PC-9 (cell line): ENCODE data around the gene DCST2. TPM values are rescaled to one million over a fixed set of nuclear protein-coding genes. Genes with fewer than 3 reads are reported as not detected.

Experiments
- BruUV-seq: library from RNA; stranded (reverse); fragments of 400-500 nt; replicated peaks from 2 replicates; lab custom pipeline; 2021; lab: Mats Ljungman, UMichigan
- CTCF ChIA-PET: fragments of 300-600 bp; sonication (Branson Sonifier 250); formaldehyde crosslinking; loops from one replicate; lab custom pipeline; 2022; ENCODE audit warnings: antibody characterized with exemption; lab: Charles Lee
- POLR2A ChIA-PET: fragments of 300-600 bp; sonication (Branson Sonifier 250); formaldehyde crosslinking; loops from one replicate; lab custom pipeline; 2022; ENCODE audit warnings: antibody characterized with exemption; ENCODE audit not compliant: unreplicated experiment; lab: Charles Lee
- DNase-seq, 2 experiments: peaks; one replicate each; pipeline versions ENCODE4 v3.0.0 to v3.0.0-alpha.2; 2015 to 2022; ENCODE audit warnings: mixed read lengths in 1 of 2
- H2AFZ ChIP-seq: fragments of 200-600 bp; sonication (generic); 2 replicates; pipeline ENCODE4 v1.8.1; 2017; ENCODE audit warnings: antibody characterized with exemption
- H3F3A ChIP-seq: fragments of 200-600 bp; sonication (generic); 2 replicates; pipeline ENCODE4 v1.8.1; 2017; ENCODE audit warnings: antibody characterized with exemption, mild to moderate bottlenecking, low read depth; ENCODE audit not compliant: insufficient read depth
- H3K27ac ChIP-seq: fragments of 200-600 bp; sonication (generic); 2 replicates; pipeline ENCODE4 v1.6.1; 2016; ENCODE audit warnings: mixed run types
- H3K27me3 ChIP-seq: fragments of 200-600 bp; sonication (generic); 2 replicates; pipeline ENCODE4 v1.6.1; 2016; ENCODE audit warnings: low read depth, mixed run types; ENCODE audit not compliant: insufficient read depth
- H3K36me3 ChIP-seq: fragments of 200-600 bp; sonication (generic); 2 replicates; pipeline ENCODE4 v1.6.1; 2016; ENCODE audit warnings: low read depth, mixed run types
- H3K4me1 ChIP-seq: fragments of 200-600 bp; sonication (generic); replicated peaks from 2 replicates; pipeline ENCODE4 v1.6.1; 2016; ENCODE audit warnings: mixed run types; ENCODE audit not compliant: insufficient read depth
- H3K4me2 ChIP-seq: fragments of 200-600 bp; sonication (generic); 2 replicates; pipeline ENCODE4 v1.6.1; 2017; ENCODE audit warnings: mixed run types
- H3K4me3 ChIP-seq: fragments of 200-600 bp; sonication (generic); 2 replicates; pipeline ENCODE4 v1.6.1; 2016; ENCODE audit warnings: mixed run types
- H3K79me2 ChIP-seq: fragments of 200-600 bp; sonication (generic); 2 replicates; pipeline ENCODE4 v1.6.1; 2017; ENCODE audit warnings: low read depth, mixed run types
- H3K9me2 ChIP-seq: fragments of 200-600 bp; sonication (generic); 2 replicates; pipeline ENCODE4 v1.8.1; 2017; ENCODE audit warnings: mild to moderate bottlenecking; ENCODE audit not compliant: insufficient read depth
- H3K9me3 ChIP-seq: fragments of 200-600 bp; sonication (generic); 2 replicates; pipeline ENCODE4 v1.8.1; 2016; ENCODE audit warnings: low read depth; ENCODE audit not compliant: insufficient read depth
- H4K20me1 ChIP-seq: fragments of 200-600 bp; sonication (generic); 2 replicates; pipeline ENCODE4 v1.8.1; 2017; ENCODE audit not compliant: insufficient read depth
- EZH2 ChIP-seq: fragments of 200-600 bp; sonication (generic); IDR thresholded peaks from 2 replicates; pipeline ENCODE4 v1.8.0; 2017; ENCODE audit warnings: antibody characterized with exemption, low read depth
- intact Hi-C: fragments of 100-400 bp; cut with micrococcal nuclease; formaldehyde crosslinking; loops from one replicate; pipeline ENCODE4 v1.10.0; 2022; ENCODE audit not compliant: unreplicated experiment
- total RNA-seq: library from RNA; stranded (reverse); gene quantifications from 2 replicates; pipeline ENCODE4 v1.2.3, GENCODE V29; 2021
- TF ChIP-seq, protein P1 (sequence below): fragments of 200-600 bp; sonication (generic); conservative IDR thresholded peaks from 2 replicates; pipeline ENCODE4 v1.6.1; 2017; ENCODE audit warnings: mixed run types, antibody characterized with exemption, mild to moderate bottlenecking, moderate library complexity

DCST2 gene
- total RNA-seq, 1 experiment from 2014 or later: 4.4 TPM

DNA sequence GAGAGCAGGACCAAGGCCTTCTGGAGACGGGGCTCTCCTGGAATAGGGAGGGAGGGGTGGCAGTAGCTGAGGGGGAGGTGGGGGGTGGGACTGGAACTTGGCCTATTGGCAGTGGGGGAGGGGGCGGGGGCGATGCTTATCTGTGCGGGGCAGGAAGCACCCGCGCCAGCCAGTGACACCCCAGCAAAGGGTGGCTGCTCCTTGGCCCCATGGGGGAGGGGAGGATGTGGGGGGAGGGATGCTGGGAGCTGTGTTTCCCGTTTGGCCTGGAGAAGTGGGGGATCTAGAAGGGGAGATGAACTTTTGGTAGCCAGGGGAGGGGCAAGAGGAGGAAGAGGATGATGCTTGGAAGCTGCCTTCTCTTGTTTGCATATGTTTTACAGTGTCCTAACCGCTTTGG lies 19.9 kb downstream of the DCST2 start:
- no peak overlapping the region for H3K4me2 ChIP-seq
- no peak overlapping the region for H3K27ac ChIP-seq
- peaks cover 37% of the 10 kb centered on the region for H3F3A ChIP-seq
- H3K9me2 ChIP-seq: no peaks in the 10 kb centered on the region
- intact Hi-C loops: no loop called here
- no peak for DNase-seq
- no peak overlapping the region for H2AFZ ChIP-seq
- H3K27me3 ChIP-seq: no peaks in the 10 kb centered on the region
- BruUV-seq: no TSS peak
- POLR2A ChIA-PET: no interaction called here
- H3K9me3 ChIP-seq: no peaks in the 10 kb centered on the region
- no peak for TF ChIP-seq EZH2
- H3K4me1 ChIP-seq: peaks cover 20% of the 10 kb centered on the region
- H3K79me2 ChIP-seq: peaks cover 7% of the 10 kb centered on the region
- H3K4me3 ChIP-seq: no peak overlapping the region
- CTCF ChIA-PET: no interaction called here
- H3K36me3 ChIP-seq: no peaks in the 10 kb centered on the region
- peaks cover 30% of the 10 kb centered on the region for H4K20me1 ChIP-seq

DNA sequence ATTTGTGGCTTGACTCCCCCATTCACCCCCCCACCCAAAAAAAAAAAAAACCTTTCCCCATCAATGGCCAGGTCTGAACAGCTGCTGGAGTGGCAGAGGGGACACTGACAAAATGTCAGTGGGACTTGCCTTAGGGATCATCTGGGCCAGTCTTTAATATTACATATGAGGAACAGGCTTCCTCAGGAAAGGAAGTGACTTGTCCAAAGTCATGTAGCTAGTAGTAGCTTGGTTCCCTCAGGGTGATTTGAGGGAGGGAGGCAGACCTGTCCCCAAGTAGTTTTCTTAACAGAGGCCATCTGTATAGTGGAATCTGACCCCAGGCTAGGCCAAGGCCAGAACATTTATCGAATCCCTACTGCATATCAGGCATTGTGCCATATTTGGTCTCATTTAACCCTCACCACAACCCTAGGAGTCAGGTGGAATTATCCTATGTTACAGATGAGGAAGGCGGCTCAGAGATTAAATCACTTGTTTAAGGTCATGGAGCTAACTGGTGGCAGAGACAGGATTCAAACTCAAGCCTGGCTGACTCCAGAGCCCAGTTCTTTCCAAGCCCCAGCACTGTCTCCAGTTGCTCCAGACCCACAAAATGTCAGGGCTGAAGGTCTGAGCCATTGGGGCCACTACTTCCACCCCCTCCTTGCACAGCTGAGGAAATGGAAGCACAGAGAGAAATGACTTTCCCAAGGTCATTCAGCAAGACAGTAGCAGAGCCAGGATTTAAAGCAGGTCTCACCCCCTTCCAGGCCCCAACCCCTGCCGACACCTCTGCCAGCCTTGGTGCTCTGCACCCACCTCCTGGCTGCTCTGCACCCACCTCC lies 20.6 kb downstream of the DCST2 start:
- Histone ChIP-seq H3K79me2 (peaks cover 12% of the 10 kb centered on the region), H3K27ac (no peak overlapping the region), H3K9me3 (no peaks in the 10 kb centered on the region), H3K4me1 (peaks cover 14% of the 10 kb centered on the region), H4K20me1 (peaks cover 36% of the 10 kb centered on the region), H3K4me2 (no peak overlapping the region), H3K4me3 (no peak overlapping the region), H3K27me3 (no peaks in the 10 kb centered on the region), H3K36me3 (no peaks in the 10 kb centered on the region), H3F3A (peaks cover 37% of the 10 kb centered on the region), H2AFZ (no peak overlapping the region), H3K9me2 (no peaks in the 10 kb centered on the region)
- POLR2A ChIA-PET: no interaction called here
- CTCF ChIA-PET: no interaction called here
- DNase-seq: no peak
- no TSS peak for BruUV-seq
- no peak for TF ChIP-seq EZH2
- TF ChIP-seq, protein P1, sequence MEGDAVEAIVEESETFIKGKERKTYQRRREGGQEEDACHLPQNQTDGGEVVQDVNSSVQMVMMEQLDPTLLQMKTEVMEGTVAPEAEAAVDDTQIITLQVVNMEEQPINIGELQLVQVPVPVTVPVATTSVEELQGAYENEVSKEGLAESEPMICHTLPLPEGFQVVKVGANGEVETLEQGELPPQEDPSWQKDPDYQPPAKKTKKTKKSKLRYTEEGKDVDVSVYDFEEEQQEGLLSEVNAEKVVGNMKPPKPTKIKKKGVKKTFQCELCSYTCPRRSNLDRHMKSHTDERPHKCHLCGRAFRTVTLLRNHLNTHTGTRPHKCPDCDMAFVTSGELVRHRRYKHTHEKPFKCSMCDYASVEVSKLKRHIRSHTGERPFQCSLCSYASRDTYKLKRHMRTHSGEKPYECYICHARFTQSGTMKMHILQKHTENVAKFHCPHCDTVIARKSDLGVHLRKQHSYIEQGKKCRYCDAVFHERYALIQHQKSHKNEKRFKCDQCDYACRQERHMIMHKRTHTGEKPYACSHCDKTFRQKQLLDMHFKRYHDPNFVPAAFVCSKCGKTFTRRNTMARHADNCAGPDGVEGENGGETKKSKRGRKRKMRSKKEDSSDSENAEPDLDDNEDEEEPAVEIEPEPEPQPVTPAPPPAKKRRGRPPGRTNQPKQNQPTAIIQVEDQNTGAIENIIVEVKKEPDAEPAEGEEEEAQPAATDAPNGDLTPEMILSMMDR: no peak
- intact Hi-C loops: no loop called here

DNA sequence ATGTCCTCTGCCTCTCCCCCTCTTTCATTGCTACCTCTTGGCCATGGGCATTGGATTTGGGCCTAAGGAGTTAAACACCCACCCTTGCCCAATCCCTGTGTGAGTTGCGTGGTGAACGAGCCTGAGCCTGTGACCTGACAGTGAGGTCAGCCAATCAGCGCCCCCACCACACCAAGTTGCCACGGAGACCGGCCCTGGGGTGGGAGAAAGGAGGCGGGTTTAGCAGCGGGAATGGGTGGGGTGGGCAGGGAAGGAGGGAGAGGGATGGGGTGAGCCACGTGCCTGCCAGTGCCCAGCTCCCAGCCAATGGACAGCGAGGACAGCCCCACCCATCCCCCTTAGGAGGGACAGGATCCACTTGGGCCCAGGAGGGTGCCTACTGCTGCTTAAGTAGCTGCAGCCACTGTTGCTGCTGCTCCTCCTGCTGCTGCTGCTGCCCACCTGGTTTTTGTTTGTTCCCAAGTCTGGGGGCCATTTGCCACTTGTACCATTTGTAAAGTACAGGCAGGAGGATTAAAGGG lies 21.5 kb downstream of the DCST2 start:
- Histone ChIP-seq H3K27me3 (no peaks in the 10 kb centered on the region), H4K20me1 (peaks cover 36% of the 10 kb centered on the region)

More for the DNA sequence above, 21.5 kb downstream of the DCST2 start:
- Histone ChIP-seq H3K4me2 (no peak overlapping the region), H3K4me1 (peaks cover 8% of the 10 kb centered on the region), H3K4me3 (no peak overlapping the region), H2AFZ (no peak overlapping the region), H3K27ac (no peak overlapping the region), H3K36me3 (no peaks in the 10 kb centered on the region), H3K9me2 (no peaks in the 10 kb centered on the region), H3K9me3 (no peaks in the 10 kb centered on the region), H3F3A (peaks cover 37% of the 10 kb centered on the region), H3K79me2 (peaks cover 21% of the 10 kb centered on the region)
- intact Hi-C loops: no loop called here
- no peak for DNase-seq
- BruUV-seq: no TSS peak
- POLR2A ChIA-PET: interaction anchor here (0.5 kb wide), 1 partner anchor 56 kb away, joined by 8 read pairs; the partner anchor contains the start of gene PBXIP1
- CTCF ChIA-PET: no interaction called here
- TF ChIP-seq, protein P1: no peak
- no peak for TF ChIP-seq EZH2
